Measurements from ENCODE around the gene PIK3R3.

- TF ChIP-seq EZH2 (IDR thresholded peaks at IDR 0.05) (no peak), CTCF (IDR thresholded peaks at IDR 0.05 in 2 of 3, conservative IDR thresholded peaks at IDR 0.05 in 1 of 3; ENCODE audit: borderline replicate concordance in 1 of 3, insufficient read depth in 1 of 3, low read depth in 2 of 3, low read length in 2 of 3) (no peak), ZBTB33 (IDR thresholded peaks at IDR 0.05; ENCODE audit: extremely low read depth, insufficient replicate concordance, low read length) (no peak), ZFX (IDR thresholded peaks at IDR 0.05) (no peak)
Measured at GRCh38 chr1:46057781-46058180, 74.6 kb downstream of the PIK3R3 start.
